T-helper 9 cell (primary cell): ENCODE data around the gene NUMA1.

Experiments used
- DNase-seq: peaks from one replicate; pipeline ENCODE4 v3.0.0-alpha.2; 2020

The NUMA1 gene

DNA sequence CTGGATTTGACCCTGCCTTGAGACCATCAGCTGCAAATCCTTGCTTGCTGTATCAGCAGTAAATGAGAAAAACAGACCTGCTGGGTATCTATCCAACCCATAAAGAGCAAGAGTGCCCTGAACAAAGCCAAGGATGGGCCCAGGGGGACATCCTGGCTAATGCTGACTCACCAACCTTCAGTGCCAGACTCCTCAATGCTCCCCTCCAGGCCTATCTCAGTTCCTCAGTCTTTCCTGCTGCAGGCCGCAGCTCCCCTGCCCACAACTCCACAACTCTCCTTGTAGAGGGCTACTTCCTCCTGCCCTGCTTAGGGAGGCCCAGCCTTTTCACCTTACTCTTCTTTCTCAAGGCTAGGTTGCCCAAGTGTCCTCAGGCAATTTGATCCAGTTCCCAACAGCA, 20.1 kb upstream of the NUMA1 start:
- no peak for DNase-seq

DNA sequence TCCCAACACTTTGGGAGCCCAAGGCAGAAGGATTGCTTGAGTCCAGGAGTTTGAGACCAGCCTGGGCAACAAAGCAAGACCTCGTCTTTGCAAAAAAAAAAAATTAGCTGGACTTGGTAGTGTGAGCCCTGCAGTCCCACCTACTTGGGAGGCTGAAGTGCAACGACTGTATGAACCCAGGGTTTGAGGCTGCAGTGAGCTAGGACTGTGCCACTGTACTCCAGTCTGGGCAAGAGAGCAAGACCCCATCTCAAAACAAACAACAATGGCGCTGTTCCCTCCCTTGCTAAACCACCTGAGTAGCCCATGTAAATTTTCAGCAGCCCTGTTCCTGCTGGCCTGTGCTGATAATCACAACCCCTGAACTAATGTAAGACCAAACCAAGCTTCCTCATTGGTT, 19.7 kb upstream of the NUMA1 start:
- DNase-seq = no peak

DNA sequence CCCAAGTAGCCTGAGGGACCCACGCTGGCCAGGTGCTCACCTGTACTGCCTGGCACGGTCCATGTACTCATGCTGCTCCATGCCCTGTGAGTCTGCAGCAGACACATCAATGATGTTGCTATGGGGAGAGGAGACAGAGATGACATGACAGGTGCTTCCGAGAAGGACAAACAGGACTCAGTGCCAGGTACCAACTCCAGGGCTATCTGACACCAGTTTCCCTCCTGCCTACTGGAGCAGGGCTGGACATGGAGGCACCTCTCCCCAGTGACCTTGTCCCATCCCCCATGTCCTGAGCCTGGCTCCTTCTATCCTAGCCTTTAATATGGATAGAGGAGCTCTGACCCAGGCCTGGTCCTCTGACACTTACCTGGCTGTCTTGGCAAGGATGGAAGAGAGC, 18.4 kb upstream of the NUMA1 start:
- no peak for DNase-seq

DNA sequence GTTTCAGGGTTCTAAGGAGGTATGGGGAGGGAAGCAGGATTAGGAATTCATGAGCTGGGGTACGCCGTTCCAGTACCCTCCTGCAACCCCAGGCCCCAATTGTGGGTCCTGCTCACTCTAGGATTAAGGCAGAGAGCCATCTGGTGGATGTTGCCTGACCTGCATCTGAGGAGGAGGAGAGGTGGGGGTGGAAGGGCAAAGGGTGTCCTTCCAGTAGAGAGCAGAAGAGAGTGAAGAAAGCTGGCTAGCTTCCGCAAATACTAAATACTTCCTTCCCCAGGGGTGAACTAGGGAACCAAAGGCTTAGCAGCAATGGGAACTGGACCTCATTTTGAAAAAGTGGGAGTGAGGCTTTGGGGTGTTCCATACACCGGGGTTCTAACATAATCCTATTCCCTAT, 10.9 kb upstream of the NUMA1 start:
- DNase-seq = peak; percentile 56

DNA sequence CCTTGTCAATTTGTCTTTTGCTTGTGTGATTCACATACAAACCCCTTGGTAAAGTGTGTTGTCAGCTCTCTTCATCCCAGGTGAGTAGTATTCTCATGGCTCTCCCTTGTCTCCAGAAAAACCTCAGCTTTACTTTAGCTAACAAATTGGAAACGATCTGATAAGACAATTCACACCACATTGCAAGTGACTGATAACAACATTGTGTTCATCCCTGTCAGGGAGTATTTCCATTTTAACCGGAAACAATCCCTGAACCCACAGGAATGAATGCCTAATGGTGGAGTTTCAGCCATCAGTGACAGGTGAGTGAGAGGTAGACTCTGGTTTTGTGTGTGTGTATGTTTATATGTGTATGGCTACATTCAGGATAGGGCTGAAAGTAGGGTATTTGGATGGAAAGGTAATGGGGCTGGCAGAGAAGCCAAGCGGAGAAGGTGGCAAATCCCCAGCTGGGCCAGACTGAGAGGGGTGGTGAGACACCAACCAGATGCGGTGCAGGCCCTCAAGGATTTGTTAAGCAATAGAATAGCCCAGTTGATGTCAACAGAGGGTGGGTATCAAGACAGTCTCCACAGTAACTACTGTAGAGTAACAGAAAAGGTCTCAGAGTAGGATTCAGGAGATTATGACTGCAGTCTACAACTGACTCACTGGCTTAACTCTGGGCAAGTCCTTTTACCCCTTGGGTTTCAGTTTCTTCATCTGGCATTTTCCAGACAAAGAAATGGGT, 7.9 kb upstream of the NUMA1 start:
- no peak for DNase-seq

DNA sequence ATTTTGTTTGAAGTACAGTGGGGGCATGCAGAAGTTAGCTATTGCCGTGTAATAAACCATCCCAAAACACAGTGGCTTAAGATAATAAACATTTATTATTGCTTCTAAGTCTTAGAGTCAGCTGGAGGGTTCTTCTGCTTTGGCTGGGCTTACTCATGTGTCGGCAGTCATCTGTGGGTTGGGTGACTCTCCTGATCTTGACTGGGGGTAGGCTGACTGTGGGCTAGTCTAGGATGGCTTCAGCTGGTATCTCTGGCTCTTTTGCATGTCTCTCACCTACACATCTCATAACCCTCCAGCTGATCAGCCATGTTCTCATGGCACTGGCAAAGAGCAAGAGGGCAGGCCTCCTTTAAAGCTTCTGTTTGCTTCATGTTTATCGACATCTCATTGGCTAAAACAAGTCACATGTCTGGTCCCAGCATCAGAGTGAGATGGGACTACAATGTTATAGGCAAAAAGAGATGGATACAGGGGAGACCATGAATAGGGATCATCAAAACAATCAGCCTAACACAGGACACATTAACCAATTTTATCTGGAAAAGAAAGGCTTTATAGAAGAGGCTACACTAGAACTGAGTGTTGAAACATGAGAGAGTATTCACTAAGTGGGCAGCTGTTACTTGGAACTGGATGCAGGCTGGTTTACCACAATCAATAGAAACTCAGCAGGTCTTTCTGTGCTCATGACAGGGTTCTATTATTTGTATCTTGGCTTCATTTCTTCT, 5.4 kb upstream of the NUMA1 start:
- DNase-seq = no peak

DNA sequence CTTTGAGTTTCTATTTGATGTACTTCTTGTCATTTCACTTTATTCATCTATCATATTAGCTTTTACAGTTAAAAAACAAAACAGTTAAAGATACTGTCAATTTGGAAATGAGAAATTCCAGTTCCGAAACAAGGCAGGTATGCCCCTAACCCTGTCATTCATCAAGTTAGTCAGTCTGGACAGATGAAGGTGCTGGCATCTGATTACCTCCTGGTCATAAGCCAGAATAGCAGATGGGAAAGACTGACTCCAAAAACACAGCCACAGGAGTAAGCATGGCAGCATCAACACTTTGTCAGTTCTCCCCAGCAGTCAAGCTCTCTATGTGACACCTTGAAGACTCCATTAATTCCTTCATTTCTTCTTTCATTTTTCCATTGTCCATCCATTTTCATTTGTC, 4.6 kb upstream of the NUMA1 start:
- DNase-seq = no peak

DNA sequence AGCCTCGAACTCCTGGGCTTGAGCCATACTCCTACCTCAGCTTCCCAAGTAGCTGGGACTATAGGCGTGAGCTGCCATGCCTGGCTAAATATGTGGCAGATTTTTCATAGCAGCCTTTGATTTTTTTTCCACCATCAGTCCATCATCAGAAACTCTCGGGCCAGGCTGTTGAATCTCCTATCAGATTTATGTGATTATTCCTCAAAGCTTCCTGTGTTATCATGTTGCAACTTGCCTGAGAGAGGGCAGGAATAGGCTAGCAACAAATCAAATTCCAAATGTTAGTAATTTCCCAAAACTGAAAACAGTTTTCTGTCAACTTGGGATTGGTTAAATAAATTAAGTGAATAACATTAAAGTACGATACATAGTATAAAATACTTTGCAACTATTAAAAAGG, 3.7 kb upstream of the NUMA1 start:
- DNase-seq = no peak

DNA sequence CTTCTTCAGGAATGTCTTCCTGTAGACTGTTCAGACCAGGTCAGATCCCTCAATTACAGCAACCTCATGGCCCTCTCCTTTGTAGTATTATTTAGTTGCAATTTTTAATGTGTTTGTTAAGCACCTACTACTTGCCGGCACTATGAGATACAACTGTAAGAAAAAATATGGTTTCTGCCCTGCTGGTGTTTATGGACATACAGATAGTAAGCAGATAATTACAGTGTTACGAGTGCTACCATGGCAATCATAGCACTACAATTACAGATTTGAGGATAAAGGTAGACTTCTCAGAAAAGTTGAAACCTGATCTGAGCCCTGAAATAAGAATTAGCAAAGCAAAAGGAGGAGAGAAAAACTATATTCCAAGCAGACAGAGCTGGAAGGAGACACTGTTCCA, 3.1 kb upstream of the NUMA1 start:
- no peak for DNase-seq

DNA sequence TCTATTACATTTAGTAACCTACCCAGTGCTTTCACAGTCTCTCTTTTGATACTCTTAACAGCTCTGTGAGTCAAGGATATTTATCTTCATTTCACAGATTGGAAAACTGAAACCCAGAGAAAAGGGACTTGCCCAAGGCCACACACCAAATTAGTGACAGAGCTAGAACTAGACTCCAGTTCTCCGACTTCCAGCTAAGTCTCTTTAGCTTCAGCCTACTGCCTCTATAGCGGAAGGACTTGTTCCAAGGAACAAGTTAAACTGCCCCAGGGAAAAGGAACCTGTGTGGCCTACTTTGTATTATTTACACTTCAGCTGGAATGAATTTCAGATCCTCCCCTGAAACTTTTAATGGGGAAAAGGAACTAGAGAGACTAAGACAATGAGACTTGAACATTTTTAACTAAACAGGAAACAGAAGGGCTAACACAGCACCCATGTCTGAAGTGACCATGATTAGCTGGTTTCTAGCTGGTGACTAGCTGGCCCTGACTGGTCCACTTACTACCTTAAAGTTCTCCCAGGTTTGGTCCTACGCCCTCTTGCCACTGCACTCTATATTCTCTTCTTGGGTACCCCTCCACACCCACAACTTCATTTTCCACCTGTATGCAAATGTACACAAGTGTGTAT, 1.6 kb upstream of the NUMA1 start:
- no peak for DNase-seq

DNA sequence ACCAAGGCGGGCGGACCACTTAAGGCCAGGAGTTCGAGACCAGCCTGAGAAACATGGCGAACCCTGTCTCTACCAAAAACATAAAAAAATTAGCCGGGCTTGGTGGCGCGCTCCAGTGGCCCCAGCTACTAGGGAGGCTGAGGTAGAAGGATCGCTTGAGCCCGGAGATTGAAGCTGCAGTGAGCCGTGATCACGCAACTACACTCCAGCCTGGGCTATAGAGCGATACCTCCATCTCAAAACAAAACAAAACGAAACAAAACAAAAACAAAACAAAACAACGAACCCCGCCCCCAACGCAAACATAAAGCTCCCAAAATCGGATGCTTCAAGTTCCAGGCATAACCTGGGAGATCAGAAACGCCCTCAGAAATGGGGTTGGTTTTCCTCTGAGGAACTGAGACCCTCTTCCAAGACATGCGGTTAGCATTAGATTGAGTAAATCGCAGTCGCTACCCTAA, 872 bp upstream of the NUMA1 start:
- no peak for DNase-seq

DNA sequence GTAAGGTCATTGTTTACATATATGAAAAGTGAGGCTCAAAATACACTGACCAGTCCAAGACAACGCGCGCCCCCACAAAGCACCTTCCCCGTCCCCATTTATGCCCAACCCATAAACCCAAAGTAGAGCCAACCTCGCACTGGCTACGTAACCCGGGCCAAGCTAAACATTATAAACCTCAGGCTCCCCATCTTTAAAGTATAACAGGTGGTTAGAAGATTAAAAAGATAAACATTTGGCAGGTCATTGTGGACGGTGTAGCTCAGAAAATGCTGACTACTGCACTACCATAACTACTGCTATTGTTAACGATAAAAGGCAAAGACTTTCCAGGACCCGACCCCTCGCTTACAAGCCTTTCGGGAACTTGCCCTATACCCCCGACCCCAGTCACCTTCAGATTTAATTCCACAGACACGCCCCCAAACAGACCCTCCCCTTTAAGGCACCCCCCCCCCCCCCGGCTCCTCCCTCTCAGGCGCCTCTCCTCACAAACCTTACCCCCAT, 470 bp downstream of the NUMA1 start:
- peak; percentile 27 for DNase-seq

DNA sequence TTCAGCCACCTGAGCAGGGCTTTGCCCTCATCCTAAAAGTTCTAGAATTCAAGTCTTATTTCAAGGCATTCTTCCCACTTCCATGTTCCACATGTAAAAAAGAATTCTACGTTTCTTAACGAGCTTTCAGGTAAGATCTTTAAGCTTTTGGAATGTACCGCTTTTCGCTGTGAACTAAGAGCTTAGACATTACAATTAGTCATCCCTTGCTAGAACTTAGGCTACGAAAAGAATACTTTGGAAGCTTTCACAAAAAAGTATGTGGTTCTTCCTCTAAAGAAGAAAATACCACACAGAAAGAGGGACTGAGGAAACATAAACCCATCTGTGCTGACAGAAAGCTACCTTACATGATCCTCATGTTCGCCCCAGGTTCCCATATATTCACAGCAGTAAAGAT, 1.9 kb downstream of the NUMA1 start:
- DNase-seq = no peak

DNA sequence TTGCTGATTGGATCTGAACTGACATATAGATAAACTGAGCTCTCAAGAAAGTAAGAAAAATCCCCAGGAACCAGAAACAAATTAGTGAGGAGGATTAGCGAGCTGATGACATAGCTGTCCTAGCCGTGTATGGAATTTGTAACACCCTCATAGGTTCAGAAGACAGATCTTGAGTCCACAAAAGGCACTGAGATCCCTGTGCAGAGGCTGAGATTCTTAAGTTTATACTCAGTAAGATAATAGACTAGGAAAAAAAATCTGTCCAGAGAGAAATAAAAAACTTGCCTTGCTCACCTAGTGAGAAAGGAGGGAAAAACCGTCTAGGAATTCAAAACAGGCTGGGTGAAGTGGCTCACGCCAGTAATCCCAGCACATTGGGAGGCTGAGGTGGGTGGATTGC, 4.6 kb downstream of the NUMA1 start:
- no peak for DNase-seq

DNA sequence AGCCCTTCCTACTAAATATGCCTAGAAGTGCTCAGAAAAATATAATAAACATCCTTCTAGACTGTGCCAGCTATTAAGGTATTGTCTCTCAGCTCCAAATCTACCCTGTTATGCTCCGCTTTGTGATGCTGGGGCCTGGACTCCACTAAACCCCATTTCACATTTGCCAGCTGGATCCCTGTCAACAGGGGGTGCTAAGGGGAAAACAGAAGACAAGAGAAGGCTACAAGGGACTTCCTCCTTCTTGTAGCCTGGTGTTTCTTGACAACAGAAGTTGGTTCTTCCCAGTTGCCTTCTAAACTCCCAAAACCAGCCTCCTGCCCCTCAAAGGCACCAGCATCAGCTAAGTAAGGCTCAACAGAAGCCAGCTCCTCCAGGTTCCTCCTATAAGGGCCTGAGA, 5.2 kb downstream of the NUMA1 start:
- DNase-seq = no peak

DNA sequence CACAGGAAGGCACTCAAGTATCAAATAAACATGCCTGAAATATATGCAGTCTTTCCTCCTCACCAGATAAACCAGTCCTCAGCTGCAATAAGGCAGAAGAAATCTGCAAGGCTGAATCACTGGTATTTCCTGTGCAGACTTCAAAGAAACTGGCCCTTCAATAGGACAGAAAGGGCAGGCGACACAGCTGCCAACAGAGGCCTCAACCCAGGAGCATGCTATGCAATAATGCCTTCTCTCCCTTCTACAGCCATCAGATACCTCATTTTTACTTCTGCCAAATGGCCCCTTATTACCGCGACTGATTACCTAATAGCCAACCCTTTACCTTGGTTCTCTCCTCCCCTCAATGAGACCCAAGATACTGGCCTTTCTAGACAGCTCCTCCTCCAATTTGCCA, 8.0 kb downstream of the NUMA1 start:
- DNase-seq = no peak

DNA sequence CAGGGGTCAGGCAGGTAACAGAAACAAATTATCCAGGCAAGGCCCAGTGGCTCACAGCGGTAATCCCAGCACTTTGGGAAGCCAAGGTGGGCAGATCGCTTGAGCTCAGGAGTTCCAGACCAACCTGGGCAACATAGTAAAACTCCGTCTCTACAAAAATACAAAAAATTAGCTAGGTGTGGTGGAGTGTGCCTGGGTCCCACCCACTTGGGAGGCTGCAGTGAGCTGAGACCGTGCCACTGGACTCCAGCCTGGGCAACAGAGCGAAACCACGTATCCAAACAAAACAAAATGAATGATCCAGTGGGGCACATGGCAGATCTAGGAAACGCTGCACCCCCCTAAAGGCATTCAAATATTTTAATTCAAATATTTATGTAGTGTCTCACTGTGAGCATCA, 9.9 kb downstream of the NUMA1 start:
- no peak for DNase-seq

DNA sequence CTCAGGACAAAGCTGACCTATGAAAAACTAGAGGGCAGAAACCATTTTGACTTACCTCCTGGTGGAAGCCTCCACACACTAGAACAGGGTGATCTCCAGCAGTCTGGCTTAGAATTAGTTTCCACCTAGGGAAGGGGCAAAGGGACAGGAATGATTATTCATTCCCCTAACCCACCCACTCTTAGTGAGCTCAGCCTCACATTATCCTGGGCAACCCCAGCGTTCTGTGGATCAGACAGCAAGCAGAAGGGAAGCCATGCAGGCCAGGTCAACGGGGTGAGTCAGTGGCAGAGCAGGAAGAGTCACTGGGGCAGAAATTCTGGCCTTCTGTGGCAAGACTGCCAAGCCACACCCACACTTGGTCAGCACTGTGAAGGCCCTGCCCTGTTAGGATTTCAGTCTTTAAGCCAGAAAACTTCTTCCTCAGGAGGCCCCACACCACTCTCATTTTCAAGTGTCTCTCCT, 10.5 kb downstream of the NUMA1 start:
- no peak for DNase-seq

DNA sequence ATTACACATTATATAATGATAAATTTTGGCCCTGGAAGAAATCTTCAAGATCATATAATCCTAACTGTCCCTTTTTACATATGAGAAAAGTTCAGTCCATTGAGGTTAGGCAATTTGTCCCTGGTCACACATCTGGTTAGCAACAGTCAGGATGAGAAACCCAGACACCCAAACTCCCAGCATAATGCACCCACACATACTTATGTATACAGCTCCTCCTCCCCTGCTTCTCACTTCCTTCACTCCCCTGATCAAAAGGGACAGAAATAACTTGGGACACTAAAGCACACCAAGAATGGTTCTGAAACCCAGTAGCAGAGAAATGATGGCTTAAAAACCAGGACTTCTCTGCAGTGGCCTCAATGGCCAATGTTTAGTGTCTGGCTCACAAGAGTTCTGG, 11.1 kb downstream of the NUMA1 start:
- DNase-seq = no peak

DNA sequence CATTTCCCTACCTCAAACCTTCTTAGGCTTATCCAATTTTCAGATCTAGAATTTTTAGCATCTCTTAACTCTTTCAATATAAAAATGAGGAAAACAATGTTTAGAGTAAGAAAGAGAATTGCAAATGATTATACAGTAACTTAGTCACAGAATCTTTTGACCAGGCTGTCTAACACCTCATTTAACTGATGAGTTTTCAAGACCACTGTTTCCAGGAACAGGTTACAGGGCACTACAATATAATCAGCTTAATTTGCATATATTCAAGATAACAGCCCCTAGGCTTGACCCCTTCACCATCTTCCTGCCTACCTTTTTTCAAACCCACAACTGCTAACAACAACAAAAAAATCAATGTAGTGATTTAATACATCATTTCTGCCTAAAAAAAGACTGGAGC, 12.7 kb downstream of the NUMA1 start:
- no peak for DNase-seq

DNA sequence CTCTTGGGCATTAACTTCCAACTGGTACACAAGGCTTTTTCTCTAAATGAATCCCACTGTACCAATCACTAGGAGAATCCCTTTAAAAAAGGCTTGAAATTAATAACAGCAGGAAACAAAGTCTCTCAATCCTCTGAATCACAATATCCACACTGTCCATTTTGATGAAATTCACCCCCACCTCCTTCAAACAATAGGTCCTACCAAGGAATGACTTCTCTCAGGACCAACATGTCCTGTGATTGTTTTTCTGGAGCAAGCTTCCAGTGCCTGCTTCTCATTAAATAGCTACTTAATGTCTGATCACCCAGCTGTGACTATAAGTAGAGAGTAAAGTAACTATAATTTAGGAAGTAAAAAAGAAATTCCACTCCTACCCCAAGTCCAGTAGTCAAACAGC, 13.1 kb downstream of the NUMA1 start:
- DNase-seq = no peak

DNA sequence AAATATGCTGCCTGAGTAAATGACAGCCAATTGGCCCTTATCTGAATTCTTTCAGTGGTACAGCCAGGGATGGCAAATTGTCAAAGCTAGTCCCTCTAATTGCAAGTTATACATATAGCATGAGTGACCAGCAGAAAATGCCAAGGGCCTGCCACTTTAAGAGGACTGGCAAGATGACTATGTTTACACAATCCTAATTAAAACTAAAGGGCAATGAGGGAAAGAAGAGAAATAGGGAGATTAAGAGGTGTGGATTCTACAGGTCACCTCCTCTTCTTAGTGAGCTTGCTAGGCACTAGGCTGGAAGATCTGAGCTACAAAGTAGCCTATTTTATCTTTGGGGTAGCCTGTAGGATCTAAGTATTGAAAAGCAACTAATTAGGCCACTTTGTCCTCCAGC, 13.5 kb downstream of the NUMA1 start:
- DNase-seq = no peak

DNA sequence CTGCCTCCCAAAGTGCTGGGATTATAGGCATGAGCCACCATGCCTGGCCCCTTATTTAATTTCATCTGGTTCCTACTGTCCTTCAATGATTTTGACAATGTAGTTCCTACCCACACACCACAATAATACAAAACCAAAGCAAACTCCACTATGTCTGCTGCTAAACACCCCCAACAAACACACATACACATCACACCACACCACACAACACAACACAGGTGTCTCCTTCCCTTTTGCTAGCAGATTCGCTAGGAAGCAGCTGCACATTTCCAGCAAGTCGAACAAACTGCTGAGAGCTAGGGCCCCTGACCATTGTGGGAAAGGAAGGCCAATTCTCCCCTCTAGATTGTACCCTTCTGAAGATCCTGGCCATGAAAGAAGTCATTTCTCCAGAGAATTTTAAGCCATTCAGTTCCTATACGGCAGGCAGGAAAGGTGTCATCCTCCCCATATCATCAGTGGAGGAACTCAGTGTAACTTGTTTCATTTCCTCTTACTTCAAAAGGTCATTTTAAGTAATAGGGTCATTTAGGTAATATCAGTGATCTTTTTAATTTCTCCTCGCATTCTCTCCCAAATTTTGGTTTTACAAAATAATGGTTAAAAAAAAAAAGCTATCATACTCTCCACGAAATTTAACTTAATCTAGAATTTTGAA, 18.5 kb downstream of the NUMA1 start:
- no peak for DNase-seq
